Hematopoietic multipotent progenitor cell treated with erythropoietin and hydrocortisone succinate and interleukin-3 and kit ligand, for 8 days (in vitro differentiated cells): ENCODE results near the gene INSYN2A.

Experiments
- DNase-seq: peaks from one replicate; pipeline ENCODE4 v3.0.0-alpha.2; 2015

The INSYN2A gene, protein sequence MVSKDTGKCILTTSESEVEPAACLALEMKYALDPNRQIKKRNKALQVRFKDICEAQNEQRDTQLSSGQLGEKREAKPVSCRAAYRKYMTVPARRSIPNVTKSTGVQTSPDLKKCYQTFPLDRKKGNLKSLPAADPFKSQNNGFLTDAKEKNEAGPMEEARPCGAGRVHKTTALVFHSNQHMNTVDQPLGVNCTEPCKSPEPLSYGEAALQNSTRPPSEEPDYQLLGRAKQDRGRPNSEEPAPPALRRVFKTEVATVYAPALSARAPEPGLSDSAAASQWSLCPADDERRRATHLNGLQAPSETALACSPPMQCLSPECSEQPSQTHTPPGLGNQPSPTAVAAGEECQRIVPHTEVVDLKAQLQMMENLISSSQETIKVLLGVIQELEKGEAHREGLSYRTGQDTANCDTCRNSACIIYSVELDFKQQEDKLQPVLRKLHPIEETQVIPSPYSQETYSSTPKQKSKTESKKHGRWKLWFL

DNA sequence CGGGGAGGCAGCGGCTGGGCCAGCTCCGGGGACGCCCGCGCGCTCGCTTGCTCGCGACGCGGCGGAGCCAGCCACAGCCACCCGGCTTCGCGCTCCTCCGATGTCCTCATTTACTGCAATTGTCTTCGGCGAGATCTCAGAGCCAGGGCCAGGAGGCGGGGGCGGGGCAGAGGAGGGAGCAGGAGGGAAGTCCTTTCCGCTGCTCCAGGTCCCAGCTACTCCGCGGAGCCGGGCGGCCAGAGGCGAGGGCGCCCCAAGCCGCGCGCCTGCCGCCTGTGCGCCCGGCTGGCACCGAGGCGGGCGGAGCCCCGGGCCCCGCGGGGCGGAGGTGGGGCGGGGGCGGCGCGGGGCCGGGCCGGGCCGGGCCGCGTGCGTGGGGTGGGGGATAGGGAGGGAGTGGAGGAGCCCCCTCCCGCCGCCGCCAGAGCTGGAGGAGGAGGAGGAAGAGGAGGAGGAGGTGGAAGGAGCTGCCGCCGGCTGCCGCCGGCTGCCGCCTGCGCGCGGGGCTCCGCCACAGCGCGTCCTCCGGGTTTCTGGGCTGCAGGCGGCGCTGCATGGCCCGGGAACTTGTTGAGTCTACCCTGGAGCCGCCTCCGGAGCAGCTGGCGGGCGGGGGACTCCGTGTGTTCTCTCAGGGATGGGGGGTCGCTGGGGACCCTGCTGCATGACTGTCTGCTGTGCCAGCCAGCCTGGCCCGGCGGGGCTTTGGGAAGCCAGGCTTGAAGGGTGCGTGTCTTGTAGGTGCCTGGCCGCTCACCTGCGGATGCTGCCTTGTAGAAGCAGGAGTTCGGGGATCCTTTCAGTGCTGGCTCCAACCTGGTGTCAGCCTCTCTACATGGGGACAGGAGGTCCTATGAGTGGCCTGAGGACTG, at the start of gene INSYN2A:
Gene INSYN2A (minus strand): TSS at position 310 of the 872 bp plus-strand sequence. CDS start 20,196 bp downstream, outside the sequence.
- no peak for DNase-seq

DNA sequence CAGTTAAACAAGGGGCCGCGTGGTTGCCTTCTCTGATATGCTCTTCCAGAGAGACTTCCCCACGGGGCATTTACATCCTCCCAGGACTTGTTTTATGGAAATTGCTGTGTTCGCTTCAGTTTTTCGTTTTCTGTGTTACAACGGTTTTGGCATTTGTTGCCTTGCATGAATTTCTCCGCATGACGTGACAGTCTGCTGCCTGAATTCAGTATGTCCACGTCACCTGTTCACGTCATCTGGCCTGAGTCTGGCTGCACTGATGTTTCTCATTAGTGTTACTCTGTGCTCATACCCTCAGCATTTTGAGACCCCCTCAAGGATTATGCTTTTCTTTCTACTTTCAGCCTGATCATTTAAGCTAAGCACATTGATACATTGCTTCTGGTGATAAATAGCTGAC, 49.1 kb upstream of the INSYN2A start:
- DNase-seq: no peak

DNA sequence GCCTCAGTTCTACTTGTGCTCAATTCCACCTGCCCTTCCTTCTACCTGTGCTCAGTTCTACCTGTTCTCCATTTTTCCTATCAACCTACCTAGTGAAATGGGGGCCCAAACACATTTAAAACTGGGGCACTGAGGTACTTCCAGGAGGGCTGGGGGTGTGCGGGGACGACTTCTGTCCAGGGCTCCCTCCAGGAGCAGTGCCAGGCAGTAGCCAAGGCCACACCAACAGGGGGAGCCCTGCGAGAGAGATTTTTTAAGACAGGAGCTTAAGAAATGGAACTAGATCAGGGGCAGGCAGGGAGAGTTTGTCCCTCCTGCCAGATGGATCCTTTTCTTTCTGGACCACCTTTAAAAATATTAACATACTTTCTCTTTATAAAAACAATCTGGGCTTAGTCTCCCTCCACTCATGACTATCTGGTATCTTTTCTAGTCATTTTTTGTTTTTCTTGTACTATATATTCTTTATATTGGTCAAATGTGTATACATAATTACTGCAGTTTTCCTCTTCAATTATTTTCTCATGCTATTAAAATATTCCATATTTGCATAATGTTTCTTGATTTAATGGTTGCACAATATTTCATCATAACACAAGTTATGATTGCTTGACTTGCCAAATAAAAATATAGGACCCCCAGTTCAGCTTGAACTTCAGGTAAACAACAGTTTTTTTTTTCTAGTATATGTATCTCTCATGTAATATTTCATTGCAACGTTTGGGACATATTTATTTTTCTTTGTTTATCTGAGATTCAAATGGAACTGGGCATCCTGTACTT, 47.3 kb upstream of the INSYN2A start:
- DNase-seq: peak; percentile 25

DNA sequence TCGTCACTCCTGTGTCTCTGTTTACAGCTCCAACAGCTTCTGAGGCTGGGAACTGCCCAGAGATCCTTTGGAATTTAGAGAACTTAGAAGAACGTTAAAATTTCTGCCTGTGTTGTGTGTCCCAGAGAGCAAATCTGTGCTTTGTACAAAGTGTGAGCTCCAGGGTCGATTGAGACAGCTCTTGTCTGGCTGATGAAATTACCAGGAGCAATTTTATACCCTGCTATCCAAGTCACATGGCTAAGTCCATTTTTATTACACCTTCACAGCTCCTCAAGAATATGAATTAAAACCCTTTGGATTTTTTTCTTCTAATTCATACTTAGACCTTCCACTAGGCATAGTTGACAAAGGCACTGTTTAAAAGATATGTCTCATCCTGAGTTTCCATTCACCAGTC, 46.5 kb upstream of the INSYN2A start:
- DNase-seq: no peak

DNA sequence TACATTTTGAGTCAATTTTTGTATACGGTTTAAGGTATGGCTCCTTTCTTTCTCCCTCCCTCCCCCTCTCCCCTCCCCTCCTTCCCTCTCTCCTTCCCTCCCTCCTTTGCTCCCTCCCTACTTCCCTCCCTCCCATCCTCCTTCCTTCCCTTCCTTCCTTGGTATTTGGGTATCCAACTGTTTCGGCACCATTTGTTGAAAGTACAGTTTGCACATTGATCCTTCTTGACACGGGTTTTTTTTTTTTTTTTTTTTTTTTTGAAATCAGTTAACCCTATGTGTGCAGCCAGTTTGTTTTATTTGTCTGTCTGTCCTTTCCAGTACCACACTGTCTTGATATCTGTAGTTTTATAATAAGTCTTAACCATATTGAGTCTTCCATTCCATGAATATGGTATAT, 39.9 kb upstream of the INSYN2A start:
- no peak for DNase-seq

DNA sequence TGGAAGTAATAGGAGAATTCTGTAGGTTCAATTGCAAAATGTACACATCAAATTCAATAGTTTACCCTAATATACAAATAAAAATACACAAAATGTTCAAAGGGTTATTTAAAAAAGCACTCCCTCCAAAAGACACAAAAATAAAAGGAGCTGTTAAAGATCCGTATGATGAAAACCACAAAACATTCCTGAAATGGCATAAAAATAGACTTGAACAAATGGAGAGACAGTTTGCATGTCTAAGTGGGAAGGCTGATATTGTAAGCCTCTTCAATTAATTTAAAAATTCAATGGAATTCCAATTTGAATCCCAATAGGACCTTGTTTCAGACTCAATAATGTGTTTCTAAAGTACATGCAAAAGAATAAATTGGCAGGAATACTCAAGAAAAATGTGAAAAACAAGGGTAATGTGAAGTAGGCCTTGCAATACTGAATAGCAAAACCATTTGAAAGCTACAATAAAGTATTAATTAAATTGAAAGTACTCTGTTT, 38.0 kb upstream of the INSYN2A start:
- DNase-seq: no peak

DNA sequence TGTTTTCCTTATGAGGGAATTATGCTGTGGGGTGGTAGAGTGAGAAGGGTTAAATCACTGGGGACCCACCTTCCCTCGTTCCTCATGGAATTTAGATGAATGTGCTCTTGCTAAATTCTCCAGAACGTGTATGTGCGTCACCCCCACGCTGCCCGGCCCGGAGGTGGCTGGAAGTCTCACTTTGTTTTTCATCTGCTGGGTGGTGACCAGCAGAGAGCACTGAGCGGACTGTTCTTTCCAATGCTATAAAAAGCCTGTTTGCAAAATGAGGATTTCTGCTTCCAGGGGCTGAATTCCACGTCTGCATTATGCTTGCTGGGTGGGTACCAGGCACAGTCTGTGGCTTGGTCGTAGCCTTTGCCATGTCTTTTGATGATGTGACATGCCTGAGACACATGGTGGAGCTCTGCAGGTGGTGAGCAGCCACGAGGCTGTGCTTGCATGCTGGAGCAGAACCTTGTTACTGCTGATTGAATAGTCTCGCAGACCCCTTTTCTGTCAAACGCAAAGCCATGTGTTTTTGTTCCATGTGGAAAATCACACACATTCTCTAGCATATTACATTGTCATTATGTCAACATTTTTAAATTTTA, 31.9 kb upstream of the INSYN2A start:
- no peak for DNase-seq

DNA sequence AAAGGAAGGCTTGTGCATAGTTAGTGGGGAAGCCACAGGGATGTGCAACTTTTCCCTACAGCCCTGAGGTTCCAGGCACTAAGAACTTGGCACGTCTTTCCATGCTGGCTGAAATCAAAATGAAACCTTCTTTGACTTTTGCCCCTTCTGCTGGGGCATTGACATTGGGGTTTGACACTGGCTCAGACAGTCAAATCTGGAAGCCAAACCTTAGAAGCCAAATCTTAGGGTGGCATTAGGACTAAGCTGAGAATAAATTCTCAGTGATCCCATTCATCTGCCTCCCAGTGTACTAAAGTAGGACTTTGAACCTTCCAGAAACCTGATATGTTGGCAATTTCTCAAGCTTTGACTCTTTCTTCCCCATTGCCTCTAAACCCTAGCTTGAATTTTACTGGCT, 31.3 kb upstream of the INSYN2A start:
- no peak for DNase-seq

DNA sequence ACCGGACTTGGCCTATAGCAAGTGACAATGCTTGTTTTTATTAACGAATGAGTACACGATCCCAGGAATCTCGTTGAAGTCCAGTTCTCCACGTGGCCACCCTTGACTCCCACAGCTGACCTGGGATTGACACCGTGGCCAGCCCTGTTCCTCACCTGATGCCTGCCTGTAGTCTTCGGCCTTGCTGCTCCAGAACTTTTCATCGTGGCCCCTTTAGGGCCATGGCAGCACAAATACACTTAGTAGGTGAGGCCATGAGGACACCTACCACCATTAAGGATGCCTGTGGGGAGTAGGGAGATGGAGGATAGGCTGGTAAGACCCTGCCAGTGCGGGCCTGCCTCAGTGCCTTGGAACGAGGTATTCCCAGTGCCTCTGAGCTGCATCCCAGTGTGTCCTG, 30.6 kb upstream of the INSYN2A start:
- DNase-seq: no peak

DNA sequence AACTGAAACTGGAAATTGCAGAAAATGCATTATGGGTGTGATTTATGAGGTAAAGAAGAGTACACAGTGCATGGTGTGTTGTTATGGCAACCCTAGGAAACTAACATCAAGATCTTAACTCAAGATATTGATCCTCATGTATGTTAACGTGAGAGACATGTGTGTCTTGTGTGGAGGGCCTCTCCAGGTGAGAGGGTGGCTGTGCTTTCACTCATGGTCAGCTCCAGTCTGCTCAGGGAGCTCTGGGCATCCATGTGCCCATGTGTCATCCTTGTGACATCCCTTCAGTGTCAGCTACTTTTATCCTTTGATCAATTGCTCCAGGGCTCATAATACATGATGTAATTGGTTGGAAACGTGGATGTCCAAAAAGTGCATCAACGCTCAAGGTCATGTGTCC, 24.9 kb upstream of the INSYN2A start:
- no peak for DNase-seq

DNA sequence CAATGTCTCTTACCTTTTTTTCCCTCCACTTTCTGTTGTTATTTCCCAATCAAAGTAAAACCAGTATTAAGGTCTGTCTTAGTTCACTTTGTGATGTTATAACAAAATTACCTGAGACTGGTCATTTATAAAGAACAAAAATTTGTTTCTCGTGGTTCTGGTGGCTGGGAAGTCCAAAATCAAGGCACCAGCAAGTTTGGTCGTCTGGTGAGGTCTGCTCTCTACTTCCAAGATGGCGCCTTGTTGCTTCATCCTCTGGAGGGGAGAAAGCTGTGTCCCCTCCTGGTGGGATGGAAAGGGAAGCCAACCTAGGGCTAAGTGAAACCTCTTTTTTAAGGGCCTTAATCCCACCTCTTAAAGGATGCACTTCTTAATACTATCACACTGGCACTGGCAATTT, 22.3 kb upstream of the INSYN2A start:
- no peak for DNase-seq

DNA sequence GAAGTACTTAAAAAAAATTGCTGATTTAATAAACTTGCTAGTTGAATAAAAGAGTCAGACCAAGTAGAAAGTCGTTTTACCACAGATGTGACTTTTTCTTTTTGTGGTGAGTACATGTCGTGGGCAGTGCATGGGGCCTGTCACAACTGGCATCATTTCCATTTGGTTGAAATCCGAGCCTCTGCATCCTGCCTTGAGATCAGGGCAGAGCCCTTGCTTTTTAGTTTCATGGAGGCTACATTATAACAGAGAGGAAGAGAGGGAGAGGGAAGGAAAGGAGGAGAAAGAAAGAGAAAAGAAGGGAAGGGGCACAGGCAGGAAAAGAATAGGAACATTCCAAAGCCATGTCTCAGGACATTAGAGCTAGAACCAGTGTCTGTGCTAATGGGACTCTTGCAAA, 20.4 kb upstream of the INSYN2A start:
- DNase-seq: no peak

DNA sequence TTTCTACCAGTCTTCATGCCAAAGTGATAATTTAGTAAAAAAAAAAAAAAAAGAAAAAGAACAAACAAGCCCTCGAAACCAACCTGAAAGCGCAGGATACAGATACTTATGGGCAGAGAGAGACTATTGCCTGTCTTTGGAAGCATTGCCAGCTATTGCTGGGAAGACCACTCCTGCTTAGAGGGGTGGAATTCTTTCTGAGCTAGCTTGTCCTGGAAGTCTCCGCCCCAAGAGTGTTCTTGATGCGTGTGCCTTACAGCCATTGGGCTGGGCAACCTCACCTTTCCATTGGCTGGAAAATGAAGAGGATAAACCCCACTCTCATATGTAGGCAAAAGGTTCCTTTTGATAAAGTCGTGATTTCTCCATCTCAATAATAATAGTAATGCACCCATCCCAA, 19.9 kb upstream of the INSYN2A start:
- no peak for DNase-seq

DNA sequence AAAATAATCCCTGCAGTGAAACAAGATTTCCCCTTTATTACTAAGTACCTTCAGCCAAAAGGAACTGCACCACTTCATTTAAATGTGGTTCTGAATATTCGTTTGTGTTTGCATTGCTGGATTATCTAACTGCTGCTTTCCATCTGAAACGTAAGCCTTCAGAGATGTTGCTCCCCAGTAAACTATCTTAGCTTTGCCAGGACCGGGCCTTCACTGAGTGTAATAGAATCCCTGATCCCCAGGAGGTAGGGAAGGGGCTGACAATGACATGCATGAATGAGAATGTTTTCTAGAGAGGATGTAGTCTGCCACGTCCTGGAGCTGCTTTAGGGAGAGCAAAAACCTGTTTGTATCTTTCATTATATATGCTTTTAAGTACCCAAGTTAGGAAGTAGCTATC, 19.5 kb upstream of the INSYN2A start:
- DNase-seq: no peak

DNA sequence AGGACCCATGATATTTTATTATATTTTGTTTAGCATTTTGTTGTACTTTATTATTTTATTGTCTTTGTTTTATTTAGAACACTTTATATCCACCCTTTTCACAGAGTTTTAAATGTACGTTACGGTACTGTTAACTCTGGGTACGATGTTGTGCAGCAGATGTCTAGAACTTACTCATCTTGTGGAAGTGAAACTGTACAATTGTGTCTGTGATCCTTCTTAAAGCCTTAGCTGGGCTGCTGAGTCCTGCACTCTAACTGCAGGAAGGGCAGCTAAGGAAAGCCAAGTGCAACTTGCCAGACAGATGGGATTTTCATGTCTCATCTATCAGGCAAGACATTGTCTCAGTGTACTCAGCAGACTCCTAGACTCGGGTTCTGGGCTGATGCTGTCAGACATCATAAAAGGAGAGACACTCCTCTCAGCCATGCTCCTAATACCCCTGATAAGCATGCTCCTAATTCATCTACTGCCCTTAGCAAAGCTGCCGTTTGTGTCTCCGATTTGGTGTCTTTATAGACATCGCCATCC, 14.6 kb upstream of the INSYN2A start:
- DNase-seq: no peak

DNA sequence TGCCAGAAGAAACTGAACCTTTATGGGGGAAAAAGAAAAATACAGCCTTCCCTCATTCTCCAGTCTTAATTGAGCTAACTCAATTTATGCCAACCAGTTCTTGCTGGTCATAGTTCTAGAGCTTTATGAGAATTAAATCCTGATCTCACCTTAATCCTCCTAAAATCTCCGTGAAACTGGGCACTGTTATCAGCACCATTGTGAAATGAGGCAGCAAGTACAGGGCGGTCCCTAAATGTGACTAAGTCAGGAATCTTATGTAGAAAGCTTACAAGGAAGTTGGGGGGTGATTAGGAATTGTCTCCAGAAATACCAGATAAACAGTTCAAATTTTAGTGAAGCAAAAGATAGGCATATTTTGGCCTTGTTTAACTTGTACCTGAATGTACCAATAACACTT, 10.7 kb upstream of the INSYN2A start:
- no peak for DNase-seq

DNA sequence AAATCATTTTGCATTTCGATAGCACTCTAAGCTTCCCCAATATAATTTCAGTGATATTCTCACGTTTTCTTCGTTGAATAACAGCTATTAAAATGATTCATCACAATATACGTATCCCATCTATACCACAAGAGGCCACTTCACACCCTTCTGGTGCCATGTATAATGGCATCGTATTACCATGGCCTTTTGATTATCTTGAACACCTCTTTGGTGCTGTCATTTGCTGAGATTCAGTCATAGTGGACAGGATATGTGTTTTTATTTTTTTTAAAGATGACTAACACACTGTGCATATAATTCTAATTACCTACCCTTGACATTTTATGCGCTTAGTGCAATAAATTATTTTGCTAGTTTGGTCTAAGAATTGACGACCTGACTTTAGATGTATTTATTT, 6.7 kb upstream of the INSYN2A start:
- no peak for DNase-seq

DNA sequence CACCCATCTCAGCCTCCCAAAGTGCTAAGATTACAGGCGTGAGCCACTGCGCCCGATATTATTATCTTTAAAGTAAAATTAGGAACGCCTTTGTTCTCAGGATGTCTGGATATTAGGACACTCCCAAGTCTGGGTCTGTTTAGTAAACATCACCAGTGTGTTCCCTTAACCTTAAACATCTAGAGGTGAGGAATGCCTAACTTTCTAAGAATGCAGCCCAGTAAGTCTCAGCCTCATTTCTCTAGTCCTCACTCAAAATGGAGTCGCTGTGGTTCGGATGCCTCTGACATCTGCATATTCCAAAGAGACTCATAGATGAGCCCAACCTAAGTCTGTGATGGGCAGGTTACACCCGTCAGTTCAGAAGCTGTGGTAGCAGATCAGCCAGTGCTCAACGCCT, 4.3 kb upstream of the INSYN2A start:
- DNase-seq: no peak

DNA sequence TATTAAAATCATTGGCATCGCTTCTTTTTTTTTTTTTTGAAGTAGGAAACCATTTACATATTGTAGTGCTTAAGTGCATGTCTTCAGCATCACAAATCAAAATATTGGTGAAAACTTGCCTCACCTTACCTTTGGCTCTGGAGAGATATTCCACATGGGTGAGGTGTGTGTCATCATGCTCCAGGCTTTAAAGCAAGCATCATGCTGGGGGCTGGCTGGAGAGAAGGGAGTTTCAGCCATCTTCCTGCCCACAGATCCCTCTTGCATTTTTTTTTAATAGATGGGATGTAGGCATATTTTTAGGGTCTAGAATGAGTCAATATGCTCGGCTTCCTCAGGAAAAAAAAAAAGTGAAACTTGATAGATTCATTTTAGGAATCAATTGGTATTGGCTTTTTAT, 2.3 kb upstream of the INSYN2A start:
- no peak for DNase-seq

DNA sequence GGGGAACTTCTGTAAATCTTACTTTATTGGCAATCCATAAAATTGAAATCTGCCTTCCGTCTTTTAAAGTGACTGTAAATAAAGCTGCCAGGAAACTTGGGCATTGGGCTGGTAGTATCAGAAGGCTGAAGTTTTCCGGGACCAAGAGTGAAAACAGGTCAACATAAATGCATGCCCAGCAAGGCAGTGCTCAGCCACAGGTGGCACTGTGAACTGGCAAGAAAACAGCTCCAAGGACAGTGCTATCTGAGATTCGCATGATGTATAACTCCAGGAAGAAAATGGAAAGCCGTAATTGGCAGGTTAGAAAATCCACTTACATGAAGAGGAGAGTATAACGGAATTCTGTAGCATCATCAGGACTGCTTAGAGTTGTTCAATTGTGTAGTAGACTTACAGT, 1.9 kb upstream of the INSYN2A start:
- no peak for DNase-seq

DNA sequence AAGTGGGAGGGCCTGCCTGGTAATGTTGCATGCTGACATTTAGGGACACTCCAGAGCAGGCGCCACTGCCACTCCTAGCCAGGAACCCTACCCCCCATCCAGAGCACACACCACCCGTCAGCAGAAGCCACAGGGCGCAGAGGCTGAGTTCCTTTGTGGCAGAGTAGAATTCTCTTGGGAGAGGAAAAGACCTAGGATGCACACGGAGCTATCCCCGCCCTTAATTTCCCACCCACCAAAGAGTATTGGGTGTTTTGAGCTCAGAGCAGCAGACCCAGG, 702 bp upstream of the INSYN2A start:
- no peak for DNase-seq

DNA sequence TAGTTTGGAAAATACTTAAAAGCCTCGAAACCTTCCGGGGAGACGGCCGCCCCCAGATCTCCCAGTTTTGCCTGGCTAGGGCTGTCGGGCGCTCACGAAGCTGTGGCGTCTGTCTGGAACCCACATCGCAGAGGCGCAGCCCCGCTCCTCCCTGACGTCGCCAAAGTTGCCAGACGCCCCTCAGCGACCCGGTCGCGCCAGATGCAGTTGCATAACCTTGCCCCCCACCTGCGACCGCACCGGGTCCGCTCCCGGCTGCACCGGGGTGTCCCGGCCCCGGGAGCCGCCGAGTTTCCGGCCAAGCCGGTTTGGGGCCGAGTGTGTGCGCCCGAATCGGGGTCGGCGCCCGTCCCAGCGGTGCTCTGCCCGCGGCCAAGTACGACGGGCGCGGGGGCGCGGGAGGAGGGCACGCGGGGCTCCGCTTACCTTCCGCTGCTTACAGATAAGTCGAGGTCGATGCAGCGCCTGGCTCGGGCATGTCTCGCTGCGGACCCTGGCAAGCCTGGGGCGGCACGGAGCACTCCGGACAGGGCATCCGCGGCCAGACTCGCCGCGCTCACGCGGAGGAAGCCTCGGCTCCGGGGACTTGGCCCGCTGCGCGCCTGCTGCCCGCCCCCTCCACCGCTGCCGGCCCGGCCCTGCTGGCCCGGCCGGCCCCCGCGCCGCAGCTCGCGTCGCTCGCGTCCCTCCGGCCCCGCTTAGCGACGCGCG, 665 bp downstream of the INSYN2A start:
- DNase-seq: no peak
